ENCODE results near the gene KRT6C. TPM values are rescaled to one million over a fixed set of nuclear protein-coding genes. Genes with fewer than 3 reads are reported as not detected.
"Not testable (repeated sequence)": the region's sequence is repeated elsewhere in the genome, so short reads cannot be mapped to it uniquely, and the experiment has no call there.

Gene KRT6C
- total RNA-seq, 1 donor from 2014 or later, result not detected

GRCh38 chr12:52499806-52500560, 26.4 kb upstream of the KRT6C start:
- no peak for DNase-seq (ENCODE audit: low read depth in 2 of 2)

GRCh38 chr12:52498946-52499345, 25.3 kb upstream of the KRT6C start:
- DNase-seq (ENCODE audit: low read depth in 2 of 2), result no peak

GRCh38 chr12:52497975-52498374, 24.4 kb upstream of the KRT6C start:
- DNase-seq (ENCODE audit: low read depth in 2 of 2), result no peak

GRCh38 chr12:52496590-52497071, 23.0 kb upstream of the KRT6C start:
- no peak for DNase-seq (ENCODE audit: low read depth in 2 of 2)

- DNase-seq (ENCODE audit: low read depth in 2 of 2), result no peak
Observed at GRCh38 chr12:52496054-52496453, 22.4 kb upstream of the KRT6C start.

- no peak for DNase-seq (ENCODE audit: low read depth in 2 of 2)
Observed at GRCh38 chr12:52495389-52495788, 21.8 kb upstream of the KRT6C start.

- DNase-seq (ENCODE audit: low read depth in 2 of 2), result no peak
Observed at GRCh38 chr12:52494518-52494917, 20.9 kb upstream of the KRT6C start.

GRCh38 chr12:52494100-52494499, 20.5 kb upstream of the KRT6C start:
- no peak for DNase-seq (ENCODE audit: low read depth in 2 of 2)

- no peak for DNase-seq (ENCODE audit: low read depth in 2 of 2)
Observed at GRCh38 chr12:52493172-52493571, 19.6 kb upstream of the KRT6C start, which contains the start of gene KRT6A. TSS of gene KRT6A (minus strand) at chr12:52493257. CDS start at chr12:52493188, 69 bp downstream.

GRCh38 chr12:52492405-52492804, 18.8 kb upstream of the KRT6C start:
- DNase-seq (ENCODE audit: low read depth in 2 of 2), result not testable (repeated sequence)

- not testable (repeated sequence) for DNase-seq (ENCODE audit: low read depth in 2 of 2)
Observed at GRCh38 chr12:52491495-52491894, 17.9 kb upstream of the KRT6C start.

- no peak for DNase-seq (ENCODE audit: low read depth in 2 of 2)
Observed at GRCh38 chr12:52488736-52489135, 15.1 kb upstream of the KRT6C start.

- not testable (repeated sequence) for DNase-seq (ENCODE audit: low read depth in 2 of 2)
Observed at GRCh38 chr12:52487744-52488443, 14.3 kb upstream of the KRT6C start.

- DNase-seq (ENCODE audit: low read depth in 2 of 2), result no peak
Observed at GRCh38 chr12:52487211-52487610, 13.6 kb upstream of the KRT6C start.

GRCh38 chr12:52486166-52487105, 12.8 kb upstream of the KRT6C start:
- no peak for DNase-seq (ENCODE audit: low read depth in 2 of 2)

GRCh38 chr12:52480073-52480472, 6.5 kb upstream of the KRT6C start:
- no peak for DNase-seq (ENCODE audit: low read depth in 2 of 2)

GRCh38 chr12:52477651-52478050, 4.0 kb upstream of the KRT6C start:
- DNase-seq (ENCODE audit: low read depth in 2 of 2), result no peak

- DNase-seq (ENCODE audit: low read depth in 2 of 2), result no peak
Observed at GRCh38 chr12:52474212-52474611, 607 bp upstream of the KRT6C start.

- no peak for DNase-seq (ENCODE audit: low read depth in 2 of 2)
Observed at GRCh38 chr12:52469853-52470252, 3.8 kb downstream of the KRT6C start.

- DNase-seq (ENCODE audit: low read depth in 2 of 2), result no peak
Observed at GRCh38 chr12:52464897-52465296, 8.7 kb downstream of the KRT6C start.

- no peak for DNase-seq (ENCODE audit: low read depth in 2 of 2)
Observed at GRCh38 chr12:52461693-52462092, 11.9 kb downstream of the KRT6C start.

- no peak for DNase-seq (ENCODE audit: low read depth in 2 of 2)
Observed at GRCh38 chr12:52458861-52459260, 14.7 kb downstream of the KRT6C start.
